HepG2 (cell line): Measurements from ENCODE around the gene FGF19.

Experiments used
- CEBPB ChIP-seq: IDR thresholded peaks from 2 replicates; pipeline ENCODE4 v1.6.1; 2011; ENCODE audit warnings: low read depth, low read length, improper control_type of control experiment, borderline replicate concordance
- ZIK1 ChIP-seq: sonication (generic); formaldehyde crosslinking; IDR thresholded peaks from 2 replicates; pipeline ENCODE4 v1.5.0; 2020; ENCODE audit warnings: mild to moderate bottlenecking, low read depth, missing genetic modification reagents, borderline replicate concordance
- TF ChIP-seq, protein P1 (sequence below): sonication (generic); formaldehyde crosslinking; IDR thresholded peaks from 2 replicates; pipeline ENCODE4 v1.8.1; 2022; ENCODE audit warnings: mild to moderate bottlenecking, missing genetic modification reagents
- TF ChIP-seq, protein P2 (sequence below): sonication (generic); formaldehyde crosslinking; IDR thresholded peaks from 2 replicates; pipeline ENCODE4 v1.5.0; 2020; ENCODE audit warnings: mild to moderate bottlenecking, missing genetic modification reagents, moderate library complexity

DNA sequence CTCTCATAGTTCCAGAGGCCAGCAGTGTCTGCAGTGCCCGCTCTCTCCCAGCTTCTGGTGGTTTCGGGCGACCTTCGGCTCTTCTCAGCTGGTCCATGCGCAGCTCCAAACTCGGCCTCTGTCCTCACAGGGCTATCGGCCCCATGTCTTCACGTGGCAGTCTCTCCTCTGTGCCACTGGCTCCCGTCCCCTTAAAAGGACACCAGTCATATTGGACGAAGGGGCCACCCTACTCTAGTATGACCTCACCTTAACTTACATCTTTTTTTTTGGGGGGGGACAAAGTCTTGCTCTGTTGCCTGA lies 42.5 kb downstream of the FGF19 start:
- TF ChIP-seq CEBPB (no peak), ZIK1 (CRISPR knock-in tag) (no peak)
- TF ChIP-seq, protein P1, sequence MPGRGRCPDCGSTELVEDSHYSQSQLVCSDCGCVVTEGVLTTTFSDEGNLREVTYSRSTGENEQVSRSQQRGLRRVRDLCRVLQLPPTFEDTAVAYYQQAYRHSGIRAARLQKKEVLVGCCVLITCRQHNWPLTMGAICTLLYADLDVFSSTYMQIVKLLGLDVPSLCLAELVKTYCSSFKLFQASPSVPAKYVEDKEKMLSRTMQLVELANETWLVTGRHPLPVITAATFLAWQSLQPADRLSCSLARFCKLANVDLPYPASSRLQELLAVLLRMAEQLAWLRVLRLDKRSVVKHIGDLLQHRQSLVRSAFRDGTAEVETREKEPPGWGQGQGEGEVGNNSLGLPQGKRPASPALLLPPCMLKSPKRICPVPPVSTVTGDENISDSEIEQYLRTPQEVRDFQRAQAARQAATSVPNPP (CRISPR knock-in tag): no peak
- TF ChIP-seq, protein P2, sequence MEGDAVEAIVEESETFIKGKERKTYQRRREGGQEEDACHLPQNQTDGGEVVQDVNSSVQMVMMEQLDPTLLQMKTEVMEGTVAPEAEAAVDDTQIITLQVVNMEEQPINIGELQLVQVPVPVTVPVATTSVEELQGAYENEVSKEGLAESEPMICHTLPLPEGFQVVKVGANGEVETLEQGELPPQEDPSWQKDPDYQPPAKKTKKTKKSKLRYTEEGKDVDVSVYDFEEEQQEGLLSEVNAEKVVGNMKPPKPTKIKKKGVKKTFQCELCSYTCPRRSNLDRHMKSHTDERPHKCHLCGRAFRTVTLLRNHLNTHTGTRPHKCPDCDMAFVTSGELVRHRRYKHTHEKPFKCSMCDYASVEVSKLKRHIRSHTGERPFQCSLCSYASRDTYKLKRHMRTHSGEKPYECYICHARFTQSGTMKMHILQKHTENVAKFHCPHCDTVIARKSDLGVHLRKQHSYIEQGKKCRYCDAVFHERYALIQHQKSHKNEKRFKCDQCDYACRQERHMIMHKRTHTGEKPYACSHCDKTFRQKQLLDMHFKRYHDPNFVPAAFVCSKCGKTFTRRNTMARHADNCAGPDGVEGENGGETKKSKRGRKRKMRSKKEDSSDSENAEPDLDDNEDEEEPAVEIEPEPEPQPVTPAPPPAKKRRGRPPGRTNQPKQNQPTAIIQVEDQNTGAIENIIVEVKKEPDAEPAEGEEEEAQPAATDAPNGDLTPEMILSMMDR (CRISPR knock-in tag): no peak
